ENCODE results near the gene OR6Y1.

The OR6Y1 gene

GRCh38 chr1:158554352-158554751, at the start of gene OR6Y1:
Gene OR6Y1 (minus strand): TSS chr1:158554405. CDS start chr1:158548105, 6,300 bp downstream.
- no peak for DNase-seq

GRCh38 chr1:158600735-158601134, 46.5 kb upstream of the OR6Y1 start:
- DNase-seq, result no peak

DNA sequence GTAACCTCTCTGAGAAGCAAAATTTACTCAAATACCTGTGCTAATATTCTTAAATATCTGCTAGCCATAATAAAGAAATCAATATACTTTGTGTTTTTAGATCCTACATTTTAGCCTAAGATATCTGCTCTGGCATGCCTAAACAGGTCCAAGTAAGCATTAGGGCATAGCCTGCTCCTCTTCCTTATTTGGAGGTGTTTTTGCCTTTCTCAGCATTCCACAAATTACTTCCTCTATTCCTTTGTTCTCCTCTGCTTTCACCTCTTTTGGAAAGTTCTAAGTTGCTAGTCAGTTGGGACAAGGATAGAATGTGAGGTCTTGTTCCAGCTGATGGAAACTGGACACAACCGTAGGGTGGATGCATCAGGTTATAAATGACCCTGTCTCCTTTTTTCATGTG, 32.7 kb upstream of the OR6Y1 start:
- no peak for DNase-seq

DNA sequence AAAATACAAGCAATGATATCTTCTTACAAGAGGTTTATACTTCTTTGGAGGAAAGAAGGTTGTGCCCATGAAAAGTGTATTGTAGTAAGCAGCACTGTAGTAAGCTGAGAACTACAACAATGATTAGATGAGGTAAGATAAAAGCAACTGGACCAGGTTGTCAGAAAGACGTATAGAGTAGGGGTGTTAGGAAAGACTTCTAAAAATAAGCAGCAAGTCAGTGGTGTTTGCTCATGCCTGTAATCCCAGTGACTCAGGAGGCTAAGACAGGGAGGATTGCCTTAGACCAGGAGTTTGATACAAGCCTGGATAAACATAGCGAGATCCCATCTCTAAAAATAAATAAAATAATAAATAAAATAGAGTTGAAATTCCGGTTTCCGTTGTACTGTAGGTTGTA, 29.8 kb upstream of the OR6Y1 start:
- no peak for DNase-seq

DNA sequence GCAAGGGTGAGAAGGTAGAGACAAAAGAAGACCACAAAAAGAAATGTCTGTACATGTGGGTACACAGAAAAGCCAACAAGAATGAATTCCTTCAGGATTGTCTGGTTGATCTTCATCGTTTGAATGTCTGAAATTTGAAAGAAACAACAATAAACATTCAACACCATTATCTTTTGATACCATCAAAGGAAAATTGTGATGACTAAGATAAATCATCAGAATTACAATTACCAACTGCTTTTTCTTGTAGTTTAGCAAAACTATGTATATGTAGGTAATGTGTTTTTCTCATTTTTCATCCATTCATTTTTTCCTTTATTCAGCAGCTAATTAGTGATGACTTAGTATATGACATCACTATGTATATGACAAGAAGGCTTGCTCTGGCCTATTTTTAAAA, 25.5 kb upstream of the OR6Y1 start, which contains the start of gene OR10X1:
Gene OR10X1 (minus strand): TSS at position 167 of the 400 bp plus-strand sequence. CDS start 0 bp downstream, at position 167.
- no peak for DNase-seq

GRCh38 chr1:158577561-158577960, 23.4 kb upstream of the OR6Y1 start:
- DNase-seq, result no peak

DNA sequence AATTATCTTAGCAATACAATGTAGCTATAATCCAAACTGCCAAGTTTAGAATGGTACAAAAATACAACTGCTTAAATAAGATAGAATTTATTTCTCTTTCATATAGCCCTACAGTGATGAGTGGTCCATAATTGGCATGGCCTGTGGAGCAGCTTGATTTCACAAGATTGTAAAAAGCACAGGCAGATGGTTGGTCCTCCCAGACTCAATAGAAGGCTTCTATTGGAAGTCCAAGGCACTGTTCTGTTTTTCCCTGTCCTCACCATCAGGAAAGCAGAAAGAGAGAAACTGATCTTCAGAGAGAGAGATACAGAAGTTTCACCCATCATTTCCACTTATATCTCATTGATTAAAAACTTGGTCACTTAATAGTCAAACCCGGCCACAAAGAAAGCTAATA, 18.0 kb upstream of the OR6Y1 start:
- DNase-seq, result no peak

GRCh38 chr1:158570480-158570879, 16.3 kb upstream of the OR6Y1 start, which contains the start of gene OR6P1:
Gene OR6P1 (minus strand): TSS chr1:158570580. CDS start chr1:158563604, 6,976 bp downstream.
- no peak for DNase-seq

- DNase-seq, result no peak
Measured at GRCh38 chr1:158564608-158565007, 10.4 kb upstream of the OR6Y1 start.

DNA sequence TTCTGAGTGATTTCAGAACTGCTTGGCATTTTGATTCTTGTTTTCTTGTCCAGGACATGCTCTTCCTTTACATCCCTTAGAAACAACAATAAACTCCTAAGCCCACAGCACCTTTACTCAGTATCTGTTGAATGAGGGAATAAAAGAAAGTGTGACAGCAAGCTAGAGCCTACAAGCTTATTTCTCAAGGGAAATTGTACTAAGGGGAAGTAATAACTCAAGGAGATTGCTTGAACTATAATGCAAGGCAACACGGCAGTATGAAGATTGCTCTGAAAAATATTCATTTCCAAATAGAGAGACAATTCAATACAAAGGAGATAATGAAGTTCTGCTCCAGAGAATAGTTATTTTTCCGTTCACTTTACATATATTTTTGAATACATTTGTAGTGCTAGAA, 9.6 kb upstream of the OR6Y1 start:
- DNase-seq, result no peak

DNA sequence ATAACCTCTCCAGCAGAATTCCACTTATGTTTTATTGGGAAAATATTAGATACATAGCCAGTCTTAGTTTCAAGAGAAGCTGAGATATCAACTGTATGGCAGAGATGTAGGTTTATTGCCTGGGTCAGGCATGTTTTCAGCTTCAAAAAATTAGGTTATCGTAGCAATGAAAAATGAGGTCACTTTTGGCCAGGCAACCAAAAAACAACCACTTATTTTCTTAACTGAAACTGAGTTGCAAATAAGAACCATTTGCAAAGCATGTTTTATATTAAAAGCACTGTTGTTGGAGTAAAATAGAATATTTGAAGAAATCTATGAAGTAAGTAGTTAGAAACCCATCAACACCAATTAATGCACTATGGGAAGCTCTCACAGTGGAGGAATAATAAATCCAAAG, 5.5 kb upstream of the OR6Y1 start:
- no peak for DNase-seq

GRCh38 chr1:158552296-158552695, 1.9 kb downstream of the OR6Y1 start:
- DNase-seq, result no peak

GRCh38 chr1:158547533-158547932, 6.7 kb downstream of the OR6Y1 start:
- DNase-seq, result no peak

DNA sequence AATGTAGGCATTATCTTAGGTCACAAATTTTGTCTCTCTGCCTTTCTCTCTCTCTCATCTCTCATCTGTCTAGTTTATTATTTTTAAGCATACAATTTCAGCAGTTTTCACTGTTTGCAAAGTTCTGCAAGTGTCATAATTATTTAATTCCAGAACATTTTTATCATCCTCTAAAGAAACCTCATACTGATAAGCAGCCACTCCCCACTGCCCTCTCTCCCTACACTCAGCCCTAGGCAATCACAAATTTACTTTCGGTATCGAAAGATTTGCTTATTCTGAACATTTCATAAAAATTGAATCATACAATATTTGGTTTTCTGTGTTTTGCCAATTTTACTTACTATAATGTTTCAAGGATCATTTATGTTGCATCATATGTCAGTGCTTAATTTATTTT, 16.6 kb downstream of the OR6Y1 start:
- no peak for DNase-seq

GRCh38 chr1:158534496-158534895, 19.7 kb downstream of the OR6Y1 start:
- no peak for DNase-seq

DNA sequence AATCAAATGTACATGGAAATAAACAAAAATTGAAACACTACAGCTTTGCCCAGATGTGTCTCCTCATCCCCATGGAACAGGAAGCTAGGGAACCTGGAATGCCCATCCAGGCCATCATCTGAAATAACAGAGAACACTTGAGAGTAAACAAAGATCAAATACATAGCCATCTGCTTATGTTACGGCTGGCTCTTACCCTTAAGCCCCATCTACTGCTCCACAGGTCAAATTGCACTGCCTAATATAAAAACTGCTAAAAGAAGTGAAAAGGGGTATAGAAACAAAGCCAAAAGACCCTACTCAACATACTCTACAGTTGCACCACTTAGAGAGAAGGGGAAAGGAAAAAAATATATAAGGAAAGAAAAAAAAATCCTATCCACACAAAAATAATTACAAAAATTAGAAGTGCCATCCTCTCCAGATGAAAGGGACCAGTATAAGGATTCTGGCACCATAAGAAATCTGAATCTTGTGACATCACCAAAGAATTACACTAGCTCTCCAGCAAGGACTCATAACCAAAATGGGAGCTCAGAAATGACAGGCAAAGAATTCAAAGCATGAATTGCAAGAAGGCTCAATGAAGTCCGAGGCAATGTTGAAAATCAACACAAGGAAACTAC, 26.9 kb downstream of the OR6Y1 start:
- no peak for DNase-seq

DNA sequence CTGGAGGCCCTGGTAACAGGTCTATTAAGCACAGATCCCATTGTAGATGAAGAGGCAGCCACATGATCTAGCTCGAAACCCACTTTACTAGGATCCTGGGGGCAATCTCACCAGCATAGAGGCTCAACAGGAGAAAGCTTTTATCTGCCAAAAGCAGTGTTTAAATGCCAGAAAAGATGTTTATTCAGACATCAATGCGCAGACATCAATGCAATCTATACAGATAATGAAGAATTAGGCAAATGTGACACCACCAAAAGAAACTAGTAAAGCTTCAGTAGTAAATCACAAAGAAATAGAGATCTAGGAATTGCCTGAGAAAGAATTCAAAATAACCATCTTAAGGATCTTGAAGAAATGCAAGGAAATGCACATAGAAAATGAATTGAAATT, 32.5 kb downstream of the OR6Y1 start:
- no peak for DNase-seq

DNA sequence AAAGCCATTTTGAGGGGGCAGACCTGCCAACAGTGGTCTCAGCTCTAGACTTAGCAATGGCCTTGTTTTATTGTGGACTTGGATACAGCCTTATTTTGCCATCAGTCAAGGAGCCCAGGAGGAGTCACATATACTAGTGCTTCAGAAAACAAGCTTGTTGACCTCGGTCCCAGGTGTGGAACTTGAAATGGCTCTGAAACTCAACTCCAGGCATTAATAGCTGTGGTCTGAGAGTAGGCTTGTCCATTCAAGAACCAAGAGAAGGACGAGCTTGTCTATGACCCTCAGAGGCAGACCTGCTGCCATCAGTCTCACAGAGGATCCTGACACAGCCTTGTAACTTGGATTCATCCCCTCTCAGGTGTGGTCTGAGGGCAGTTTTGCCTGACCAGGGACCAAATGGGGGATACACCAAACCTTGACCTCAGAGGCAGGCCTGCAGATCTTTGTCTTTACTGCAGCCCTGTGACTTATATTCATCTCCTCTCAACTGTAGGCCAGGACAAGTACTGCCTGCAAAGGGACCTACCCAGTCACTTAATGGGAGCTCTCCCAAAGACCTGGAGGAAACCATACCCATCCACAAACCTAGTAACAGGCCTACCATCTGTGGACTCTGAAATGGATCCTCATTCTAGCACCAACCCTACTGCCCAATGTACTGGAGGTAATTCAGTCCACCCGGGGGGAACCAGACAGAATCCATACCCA, 33.1 kb downstream of the OR6Y1 start:
- DNase-seq, result no peak

DNA sequence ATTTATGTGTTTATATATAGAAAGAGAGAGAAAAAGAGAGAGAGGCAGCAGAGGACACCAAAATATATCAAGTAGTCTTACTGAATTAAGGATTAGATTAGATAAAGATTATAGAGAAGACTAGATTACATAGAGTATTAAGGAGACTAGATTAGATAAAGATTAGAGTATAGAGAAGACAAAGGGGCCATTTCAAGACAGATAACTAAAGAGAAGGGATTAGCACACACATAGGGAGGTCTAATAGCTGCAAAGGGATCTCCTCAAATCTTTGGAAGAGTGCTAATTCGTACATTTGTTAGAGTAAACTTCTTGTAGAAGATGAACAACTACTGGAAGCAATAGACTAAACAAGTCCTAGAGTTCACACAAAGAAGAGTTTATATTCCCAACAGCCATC, 34.2 kb downstream of the OR6Y1 start:
- no peak for DNase-seq

DNA sequence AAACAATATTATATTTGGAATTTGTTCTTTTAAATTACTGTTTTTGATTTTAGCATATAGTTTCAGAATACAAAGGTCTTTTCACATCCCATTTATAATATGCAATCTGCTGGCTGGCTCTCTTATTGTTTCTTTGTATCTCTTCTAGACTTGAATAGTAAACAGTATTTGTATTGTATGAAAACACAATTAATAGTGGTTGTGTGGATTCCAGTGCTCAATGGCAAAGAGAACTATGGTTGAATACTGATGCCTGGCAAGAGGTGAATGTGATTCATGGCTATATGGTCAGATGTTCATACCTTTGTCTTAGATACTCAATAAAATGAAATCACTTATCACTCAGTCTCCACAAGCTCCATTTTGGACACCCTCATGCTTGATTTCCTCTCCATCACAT, 37.2 kb downstream of the OR6Y1 start:
- DNase-seq, result no peak

DNA sequence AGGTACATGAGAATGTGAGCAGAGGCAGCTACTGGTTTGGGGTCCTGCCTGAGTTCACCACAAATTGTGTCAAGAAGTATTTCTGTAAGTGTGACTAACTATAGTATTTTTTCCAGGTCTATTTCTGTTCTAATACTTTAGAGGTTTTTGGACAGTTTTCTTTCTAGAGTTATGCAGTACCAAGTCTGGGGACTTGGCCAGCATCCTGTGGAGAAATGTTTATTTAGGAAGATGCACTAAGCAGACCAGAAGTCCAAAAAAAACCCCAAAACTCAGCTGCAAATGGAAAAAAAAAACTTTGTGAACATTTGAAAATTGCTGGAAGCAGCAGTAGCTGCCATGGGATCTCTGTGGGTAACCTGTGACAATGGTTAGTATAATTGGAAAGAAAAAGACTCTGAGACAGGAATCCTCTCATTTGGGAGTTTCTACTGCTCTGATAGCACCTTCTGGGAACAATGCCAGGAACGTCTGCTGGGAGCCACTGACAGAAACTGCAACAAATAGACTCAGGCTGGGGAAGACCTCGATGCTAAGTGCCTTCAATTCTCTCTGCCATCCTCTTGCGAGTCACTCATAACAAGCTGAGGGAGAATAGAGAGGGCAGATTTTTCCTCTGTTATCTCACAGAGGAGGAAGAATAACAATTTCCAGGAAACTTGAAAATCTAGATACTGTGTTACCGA, 44.6 kb downstream of the OR6Y1 start:
- DNase-seq, result no peak

- no peak for DNase-seq
Measured at GRCh38 chr1:158507511-158507910, 46.7 kb downstream of the OR6Y1 start.

DNA sequence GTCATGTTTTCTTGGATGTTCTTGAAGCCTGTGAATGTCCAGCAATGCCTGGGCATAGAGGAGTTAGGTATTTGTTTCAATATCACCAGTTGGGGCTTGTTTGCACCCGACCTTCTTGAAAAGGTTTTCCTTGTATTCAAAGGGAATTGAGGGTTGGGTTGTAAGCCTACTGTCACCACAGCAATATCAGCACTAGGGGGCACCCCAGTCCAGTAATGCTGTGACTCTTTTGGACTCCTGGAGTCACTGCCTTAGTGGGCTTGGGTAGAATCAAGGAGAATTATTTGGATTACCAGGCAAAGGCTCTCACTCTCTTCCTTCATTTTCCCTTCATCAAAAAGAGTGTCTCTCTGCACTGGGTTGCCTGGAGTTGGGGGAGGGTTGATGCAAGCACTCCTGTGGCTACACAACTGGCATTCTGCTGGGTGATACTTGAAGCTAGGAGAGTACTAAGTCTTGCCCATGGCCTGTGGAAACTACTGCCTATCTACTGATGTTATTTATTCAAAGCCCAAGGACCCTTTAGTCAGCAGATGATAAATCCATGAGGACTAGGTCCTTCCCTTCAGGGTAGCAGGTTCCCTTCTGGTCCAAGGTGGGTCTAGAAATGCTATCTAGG, 47.7 kb downstream of the OR6Y1 start:
- DNase-seq, result peak; percentile 59

GRCh38 chr1:158496374-158496773, 57.8 kb downstream of the OR6Y1 start:
- no peak for DNase-seq

All from stimulated activated CD4-positive, alpha-beta T cell treated with anti-CD3 and anti-CD28 coated beads, Interleukin-15, amount 100 ng/mL, for 24 hours (primary cell).